Measurements from ENCODE around the gene RPL18. TPM values are rescaled to one million over a fixed set of nuclear protein-coding genes. Genes with fewer than 3 reads are reported as not detected.

The RPL18 gene
- total RNA-seq, 1 experiment from 2014 or later = 1,417 TPM

DNA sequence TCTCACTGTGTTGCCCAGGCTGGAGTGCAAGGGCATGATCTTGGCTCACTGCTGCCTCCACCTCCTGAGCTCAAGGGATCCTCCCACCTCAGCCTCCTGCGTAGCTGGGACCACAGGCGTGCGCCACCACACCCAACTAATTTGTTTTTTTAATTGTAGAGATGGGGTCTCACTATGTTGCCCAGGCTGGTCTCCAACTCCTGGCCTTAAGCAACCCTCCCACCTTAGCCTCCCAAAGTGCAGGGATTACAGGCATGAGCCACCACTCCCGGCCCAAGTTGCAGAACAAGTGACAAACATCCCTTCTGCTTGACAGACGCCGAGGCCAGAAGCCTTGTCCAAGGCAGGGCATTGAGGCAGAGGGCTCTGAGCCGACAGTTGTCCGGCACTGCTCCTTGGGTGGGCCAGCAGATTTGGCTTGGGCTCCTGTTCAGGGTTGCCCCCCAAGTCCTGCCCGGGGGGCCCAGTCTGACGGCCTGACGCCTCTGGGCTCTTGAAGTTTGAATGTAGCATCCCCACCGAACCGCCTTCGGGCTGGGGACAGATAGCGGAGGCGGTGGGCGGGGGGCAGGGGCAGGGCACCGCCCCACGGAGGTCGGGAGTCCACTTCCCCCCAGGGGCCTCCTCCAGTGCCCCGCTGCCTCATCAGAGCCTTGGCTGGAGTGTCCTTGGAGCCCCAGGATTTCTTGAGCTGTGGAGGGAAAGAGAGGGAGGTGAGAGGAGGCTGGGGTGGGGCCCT is 18.1 kb downstream of the RPL18 start:
- no peak for TF ChIP-seq EZH2 (IDR thresholded peaks at IDR 0.05; ENCODE audit: borderline replicate concordance, low read depth, low read length, poor library complexity, severe bottlenecking)
- TF ChIP-seq, protein P1, sequence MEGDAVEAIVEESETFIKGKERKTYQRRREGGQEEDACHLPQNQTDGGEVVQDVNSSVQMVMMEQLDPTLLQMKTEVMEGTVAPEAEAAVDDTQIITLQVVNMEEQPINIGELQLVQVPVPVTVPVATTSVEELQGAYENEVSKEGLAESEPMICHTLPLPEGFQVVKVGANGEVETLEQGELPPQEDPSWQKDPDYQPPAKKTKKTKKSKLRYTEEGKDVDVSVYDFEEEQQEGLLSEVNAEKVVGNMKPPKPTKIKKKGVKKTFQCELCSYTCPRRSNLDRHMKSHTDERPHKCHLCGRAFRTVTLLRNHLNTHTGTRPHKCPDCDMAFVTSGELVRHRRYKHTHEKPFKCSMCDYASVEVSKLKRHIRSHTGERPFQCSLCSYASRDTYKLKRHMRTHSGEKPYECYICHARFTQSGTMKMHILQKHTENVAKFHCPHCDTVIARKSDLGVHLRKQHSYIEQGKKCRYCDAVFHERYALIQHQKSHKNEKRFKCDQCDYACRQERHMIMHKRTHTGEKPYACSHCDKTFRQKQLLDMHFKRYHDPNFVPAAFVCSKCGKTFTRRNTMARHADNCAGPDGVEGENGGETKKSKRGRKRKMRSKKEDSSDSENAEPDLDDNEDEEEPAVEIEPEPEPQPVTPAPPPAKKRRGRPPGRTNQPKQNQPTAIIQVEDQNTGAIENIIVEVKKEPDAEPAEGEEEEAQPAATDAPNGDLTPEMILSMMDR (conservative IDR thresholded peaks at IDR 0.05; ENCODE audit: low read depth, low read length) = no peak
- no peaks in the 10 kb centered on the region for H3K4me1 ChIP-seq (ENCODE audit: insufficient read depth, low read length, poor library complexity, severe bottlenecking)
- no peaks in the 10 kb centered on the region for H3K36me3 ChIP-seq (ENCODE audit: insufficient read depth, low read length, poor library complexity, severe bottlenecking)
- ChIA-PET POLR2A (ENCODE audit: low non-redundant PET) (no interaction called here), CTCF (interaction anchor here (0.7 kb wide), 1 partner anchor 12 kb away, joined by 5 read pairs; no protein-coding TSS in a partner anchor)
- no peaks in the 10 kb centered on the region for H3K27me3 ChIP-seq (replicated peaks; ENCODE audit: insufficient read depth, low read depth, low read length, poor library complexity)
- intact Hi-C loops (cut with micrococcal nuclease; ENCODE audit: unreplicated experiment) = no loop called here
- BruUV-seq (replicated peaks) = no TSS peak
- no peaks in the 10 kb centered on the region for H3K9me3 ChIP-seq (ENCODE audit: low read depth, low read length, poor library complexity, severe bottlenecking)
- no peak for DNase-seq (ENCODE audit: low spot score)
- no peak overlapping the region for H3K4me3 ChIP-seq (ENCODE audit: low read depth, low read length, poor library complexity, severe bottlenecking)
- H3K27ac ChIP-seq (ENCODE audit: low read depth, low read length, poor library complexity, severe bottlenecking) = no peak overlapping the region

DNA sequence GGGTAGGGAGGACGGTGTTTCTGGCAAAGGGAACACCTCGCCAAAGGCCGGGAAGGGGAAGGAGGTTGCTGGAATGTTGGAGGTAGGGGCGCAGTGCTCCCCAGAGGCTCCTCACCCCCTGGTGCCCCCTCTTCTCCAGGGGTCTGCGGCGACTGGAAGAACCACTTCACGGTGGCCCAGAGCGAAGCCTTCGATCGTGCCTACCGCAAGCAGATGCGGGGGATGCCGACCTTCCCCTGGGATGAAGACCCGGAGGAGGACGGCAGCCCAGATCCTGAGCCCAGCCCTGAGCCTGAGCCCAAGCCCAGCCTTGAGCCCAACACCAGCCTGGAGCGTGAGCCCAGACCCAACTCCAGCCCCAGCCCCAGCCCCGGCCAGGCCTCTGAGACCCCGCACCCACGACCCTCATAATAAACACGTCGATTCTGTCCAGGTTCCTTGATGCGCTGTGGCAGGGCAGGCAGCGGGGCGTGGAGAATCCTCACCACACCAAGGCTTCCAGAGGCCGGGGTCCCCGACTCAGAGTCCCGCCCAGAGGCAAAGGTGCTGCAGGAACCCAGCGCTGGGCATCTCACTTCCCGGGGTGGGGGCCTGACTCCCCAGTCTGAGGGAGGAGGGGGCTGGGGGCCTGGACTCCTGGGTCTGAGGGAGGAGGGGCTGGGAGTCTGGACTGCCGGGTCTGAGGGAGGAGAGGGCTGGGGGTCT is 19.8 kb downstream of the RPL18 start:
- CTCF ChIA-PET = no interaction called here
- no peaks in the 10 kb centered on the region for H3K9me3 ChIP-seq (ENCODE audit: low read depth, low read length, poor library complexity, severe bottlenecking)
- no TSS peak for BruUV-seq (replicated peaks)
- POLR2A ChIA-PET (ENCODE audit: low non-redundant PET) = no interaction called here
- H3K4me1 ChIP-seq (ENCODE audit: insufficient read depth, low read length, poor library complexity, severe bottlenecking) = no peaks in the 10 kb centered on the region
- TF ChIP-seq EZH2 (IDR thresholded peaks at IDR 0.05; ENCODE audit: borderline replicate concordance, low read depth, low read length, poor library complexity, severe bottlenecking) = no peak
- TF ChIP-seq, protein P1 (conservative IDR thresholded peaks at IDR 0.05; ENCODE audit: low read depth, low read length) = no peak
- no peak for DNase-seq (ENCODE audit: low spot score)
- H3K4me3 ChIP-seq (ENCODE audit: low read depth, low read length, poor library complexity, severe bottlenecking) = no peak overlapping the region
- no peaks in the 10 kb centered on the region for H3K27me3 ChIP-seq (replicated peaks; ENCODE audit: insufficient read depth, low read depth, low read length, poor library complexity)
- H3K36me3 ChIP-seq (ENCODE audit: insufficient read depth, low read length, poor library complexity, severe bottlenecking) = no peaks in the 10 kb centered on the region
- H3K27ac ChIP-seq (ENCODE audit: low read depth, low read length, poor library complexity, severe bottlenecking) = no peak overlapping the region
- intact Hi-C loops (cut with micrococcal nuclease; ENCODE audit: unreplicated experiment) = no loop called here

DNA sequence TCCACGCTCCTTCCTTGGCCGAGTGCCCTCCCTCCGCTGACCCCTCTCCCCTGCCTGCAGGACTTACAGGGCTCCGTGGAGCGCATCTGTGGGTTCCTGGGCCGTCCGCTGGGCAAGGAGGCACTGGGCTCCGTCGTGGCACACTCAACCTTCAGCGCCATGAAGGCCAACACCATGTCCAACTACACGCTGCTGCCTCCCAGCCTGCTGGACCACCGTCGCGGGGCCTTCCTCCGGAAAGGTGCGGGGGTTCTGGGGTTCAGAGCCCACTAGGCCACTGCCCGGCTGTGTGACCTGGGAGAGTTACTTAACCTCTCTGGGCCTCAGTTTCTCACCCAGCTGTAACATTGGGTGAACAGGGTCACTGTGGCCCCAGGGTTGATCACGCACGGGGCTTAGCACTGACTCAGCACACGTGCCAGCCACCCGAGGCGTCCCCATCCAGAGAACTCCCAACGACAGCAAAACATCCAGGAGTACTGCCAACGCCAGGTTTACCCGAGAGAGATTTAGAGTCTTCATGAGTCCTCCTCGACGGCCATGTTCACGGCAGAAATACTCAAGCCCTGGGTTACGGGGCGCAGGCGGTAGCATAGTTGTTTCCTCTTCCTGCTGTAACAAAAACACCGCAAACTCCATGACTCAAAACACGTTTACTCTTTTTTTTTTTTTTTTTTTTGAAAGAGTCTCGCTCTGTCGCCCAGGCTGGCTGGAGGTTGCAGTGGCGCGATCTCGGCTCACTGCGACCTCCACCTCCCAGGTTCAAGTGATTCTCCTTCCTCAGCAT is 22.1 kb downstream of the RPL18 start:
- H3K9me3 ChIP-seq (ENCODE audit: low read depth, low read length, poor library complexity, severe bottlenecking) = no peaks in the 10 kb centered on the region
- ChIA-PET CTCF (no interaction called here), POLR2A (ENCODE audit: low non-redundant PET) (no interaction called here)
- H3K4me1 ChIP-seq (ENCODE audit: insufficient read depth, low read length, poor library complexity, severe bottlenecking) = no peaks in the 10 kb centered on the region
- intact Hi-C loops (cut with micrococcal nuclease; ENCODE audit: unreplicated experiment) = no loop called here
- no peak for DNase-seq (ENCODE audit: low spot score)
- H3K27me3 ChIP-seq (replicated peaks; ENCODE audit: insufficient read depth, low read depth, low read length, poor library complexity) = no peaks in the 10 kb centered on the region
- TF ChIP-seq, protein P1 (conservative IDR thresholded peaks at IDR 0.05; ENCODE audit: low read depth, low read length) = no peak
- TF ChIP-seq EZH2 (IDR thresholded peaks at IDR 0.05; ENCODE audit: borderline replicate concordance, low read depth, low read length, poor library complexity, severe bottlenecking) = no peak
- H3K4me3 ChIP-seq (ENCODE audit: low read depth, low read length, poor library complexity, severe bottlenecking) = no peak overlapping the region
- no peak overlapping the region for H3K27ac ChIP-seq (ENCODE audit: low read depth, low read length, poor library complexity, severe bottlenecking)
- no peaks in the 10 kb centered on the region for H3K36me3 ChIP-seq (ENCODE audit: insufficient read depth, low read length, poor library complexity, severe bottlenecking)
- no TSS peak for BruUV-seq (replicated peaks)
